Pons (tissue), 1 donor: Measurements from ENCODE around the gene SLC6A9.
A peak's percentile ranks its signal among the peaks of the same experiment; 100 is the strongest.

Experiments used
- DNase-seq: peaks from one replicate; pipeline ENCODE4 v3.0.0-alpha.2; 2016; ENCODE audit warnings: low spot score

Gene SLC6A9

DNA sequence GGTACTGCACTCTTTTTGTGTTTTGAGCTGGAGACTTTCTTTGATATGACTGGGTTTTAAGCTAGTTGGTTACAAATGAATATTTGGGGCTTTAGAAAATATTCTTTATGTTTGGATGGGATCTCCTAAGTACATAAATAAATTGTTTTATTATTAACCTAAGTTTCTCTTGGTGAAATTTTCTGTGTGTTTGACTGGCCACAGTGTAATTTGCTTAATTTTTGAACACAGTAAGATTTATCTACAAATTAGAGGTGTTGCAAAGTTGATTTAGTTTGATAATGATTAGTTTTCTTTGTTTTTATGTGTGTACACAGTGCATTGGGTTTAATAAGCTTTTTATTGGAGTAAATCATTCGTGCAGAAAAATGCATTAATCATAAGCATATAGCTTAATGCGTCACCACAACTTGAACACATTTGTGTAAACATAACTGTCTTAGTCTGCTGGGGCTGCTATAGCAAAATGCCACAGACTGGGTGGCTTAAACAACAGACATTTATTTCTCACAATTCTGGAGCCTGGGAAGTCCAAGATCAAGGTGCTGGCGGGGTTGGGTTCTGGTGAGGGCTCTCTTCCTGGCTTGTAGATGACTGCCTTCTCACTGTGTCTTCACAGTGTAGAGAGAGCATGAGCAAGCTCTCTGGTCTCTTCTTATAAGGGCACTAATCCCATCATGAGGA, 17.4 kb upstream of the SLC6A9 start:
- no peak for DNase-seq

DNA sequence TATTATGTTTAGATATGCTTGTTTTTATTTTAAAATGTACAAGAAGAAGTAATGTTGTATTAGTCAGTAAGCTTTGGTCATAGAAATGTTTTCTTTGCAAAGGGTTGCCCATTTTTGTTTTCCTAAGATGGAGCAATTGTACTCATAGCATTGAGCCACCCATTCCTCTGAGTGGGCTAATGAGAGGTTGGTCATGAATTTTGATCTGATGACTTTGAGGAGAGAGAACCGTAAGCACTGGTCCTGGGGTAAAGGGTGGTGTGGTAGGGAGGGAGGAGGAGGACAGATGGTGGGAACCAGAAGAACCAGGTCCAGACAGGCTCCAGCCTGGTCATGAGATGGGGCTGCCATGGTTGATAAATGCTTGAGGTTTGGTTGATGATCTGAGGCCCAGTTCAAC, 15.9 kb upstream of the SLC6A9 start:
- DNase-seq: no peak

DNA sequence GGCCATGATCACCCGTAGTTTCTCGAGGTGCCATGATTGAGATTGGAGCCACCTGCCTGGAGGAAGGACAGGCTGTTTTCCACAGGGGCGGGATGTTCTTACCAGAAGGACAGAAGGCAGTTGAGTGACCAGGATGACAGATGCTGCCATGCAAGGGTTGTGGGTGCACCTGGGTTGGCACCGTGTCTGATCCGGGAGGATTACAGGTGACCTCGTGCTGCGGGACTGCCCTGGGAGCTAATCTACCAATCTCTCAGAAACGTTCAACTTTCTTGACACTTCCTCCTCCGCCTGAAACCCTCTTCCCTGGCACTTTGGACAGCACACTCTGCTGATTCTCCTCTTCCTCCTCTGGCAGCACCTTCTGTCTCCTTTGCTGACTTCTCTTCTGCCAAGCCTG, 13.8 kb upstream of the SLC6A9 start:
- DNase-seq: no peak

DNA sequence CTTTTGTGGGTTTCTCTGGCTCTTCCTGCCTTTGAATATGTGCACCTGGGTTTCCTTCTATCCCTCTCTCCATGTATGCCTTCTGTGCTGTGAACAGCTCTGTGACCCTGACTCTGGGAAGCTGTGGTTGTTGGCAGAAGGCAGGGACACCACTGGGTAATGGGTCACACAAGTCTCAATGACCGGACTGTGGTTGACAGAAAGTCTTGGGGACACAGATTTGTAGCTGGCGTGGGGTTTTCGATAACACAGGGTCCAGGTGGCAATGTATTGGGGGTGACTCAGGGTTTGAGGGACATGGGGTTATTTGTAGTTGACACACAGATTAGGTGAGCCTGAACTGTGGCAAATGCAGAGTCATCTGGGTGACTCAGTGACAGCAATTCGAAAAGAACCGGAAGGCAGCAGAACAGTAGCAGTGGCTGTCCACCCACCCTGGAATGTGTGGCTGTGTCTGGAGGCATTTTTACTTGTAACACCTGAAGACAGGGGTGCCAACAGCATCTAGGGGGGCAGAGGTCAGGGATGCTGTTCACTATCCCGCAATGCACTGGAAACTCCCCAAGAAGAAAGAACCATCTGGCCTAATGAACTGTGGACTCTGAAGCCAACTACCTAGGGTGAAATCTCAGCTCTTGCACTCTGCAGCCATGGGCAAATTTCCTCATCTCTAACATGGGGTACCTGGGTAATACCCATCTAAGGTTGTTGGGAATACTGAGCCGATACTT, 13.0 kb upstream of the SLC6A9 start:
- no peak for DNase-seq

DNA sequence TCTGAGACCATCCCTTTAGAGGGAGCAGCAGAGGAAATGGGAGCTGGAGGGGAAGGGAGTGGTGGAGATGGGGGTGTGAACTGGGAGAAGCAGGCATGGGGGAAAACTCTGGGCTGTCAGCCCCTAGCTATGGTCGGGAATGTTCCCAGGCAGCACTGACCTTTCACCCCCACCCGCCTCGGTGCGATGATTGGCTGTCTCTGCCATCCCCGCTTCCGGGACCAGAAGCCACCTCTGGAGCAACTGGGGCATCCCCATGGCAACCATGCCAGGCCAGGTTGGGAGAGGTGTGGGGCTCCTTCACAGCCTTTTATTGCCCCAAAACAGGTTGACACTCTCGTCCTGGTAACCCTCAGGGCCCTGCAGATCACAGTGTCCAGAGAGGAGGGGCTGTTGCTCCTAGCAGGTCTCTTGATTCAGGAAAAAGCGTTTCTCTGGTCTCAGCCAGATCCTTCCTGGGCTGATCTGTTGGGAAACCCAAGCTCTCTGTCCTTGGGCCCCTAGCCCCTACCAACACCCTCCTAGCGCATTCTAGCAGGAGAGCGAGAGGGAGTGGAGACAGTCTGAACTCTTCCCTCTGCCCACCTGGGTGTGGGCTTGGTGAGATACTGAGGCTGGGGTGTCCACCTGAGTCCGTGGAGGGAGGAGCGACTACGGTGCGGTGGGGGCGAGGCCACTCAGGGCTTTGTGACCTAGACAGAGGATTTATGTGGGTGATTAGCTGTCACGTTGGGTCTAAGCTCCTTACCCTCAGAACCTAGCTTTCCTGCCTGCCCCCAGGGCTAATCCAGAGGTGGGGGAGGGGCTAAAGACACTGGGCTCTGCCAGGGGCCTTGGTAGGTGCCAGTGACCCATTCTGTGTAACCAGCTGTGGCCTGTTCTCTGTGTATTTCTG, 12.2 kb upstream of the SLC6A9 start:
- DNase-seq: no peak

DNA sequence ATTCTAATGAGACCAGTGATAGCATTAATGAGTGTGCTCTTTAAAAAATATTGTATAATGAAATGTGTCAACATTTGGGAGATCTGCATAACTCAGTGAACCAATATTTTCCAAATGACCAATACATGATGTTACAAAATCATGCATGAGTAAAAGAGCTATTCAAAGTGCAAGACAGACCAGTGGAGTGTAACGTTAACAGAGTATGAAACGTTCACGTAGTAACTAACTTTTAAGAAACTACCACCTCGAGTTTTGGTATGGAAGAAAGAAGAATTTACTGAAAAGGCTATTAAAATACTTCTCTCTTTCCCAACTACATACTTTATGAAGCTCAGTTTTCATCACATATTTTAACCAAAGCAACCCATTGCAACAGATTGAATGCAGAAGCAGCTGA, 9.6 kb upstream of the SLC6A9 start:
- no peak for DNase-seq

DNA sequence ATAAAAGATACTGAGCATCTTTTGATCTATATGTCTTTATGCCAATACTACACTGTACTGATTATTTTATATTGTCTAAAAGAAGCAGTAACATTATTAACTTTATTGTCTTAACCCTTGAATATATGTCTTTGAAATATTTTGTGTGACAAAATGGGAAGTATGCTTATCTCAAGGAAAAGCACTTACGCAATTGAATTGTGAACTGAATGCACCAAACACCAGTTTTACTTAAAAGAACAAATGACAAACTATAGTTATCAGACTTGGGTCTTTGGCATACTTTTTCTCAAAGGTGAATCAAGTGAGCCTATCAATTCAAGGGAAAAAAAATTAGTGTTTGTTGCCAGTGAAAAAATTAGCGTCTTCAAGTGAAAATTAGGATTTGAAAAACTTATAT, 9.2 kb upstream of the SLC6A9 start:
- DNase-seq: no peak

DNA sequence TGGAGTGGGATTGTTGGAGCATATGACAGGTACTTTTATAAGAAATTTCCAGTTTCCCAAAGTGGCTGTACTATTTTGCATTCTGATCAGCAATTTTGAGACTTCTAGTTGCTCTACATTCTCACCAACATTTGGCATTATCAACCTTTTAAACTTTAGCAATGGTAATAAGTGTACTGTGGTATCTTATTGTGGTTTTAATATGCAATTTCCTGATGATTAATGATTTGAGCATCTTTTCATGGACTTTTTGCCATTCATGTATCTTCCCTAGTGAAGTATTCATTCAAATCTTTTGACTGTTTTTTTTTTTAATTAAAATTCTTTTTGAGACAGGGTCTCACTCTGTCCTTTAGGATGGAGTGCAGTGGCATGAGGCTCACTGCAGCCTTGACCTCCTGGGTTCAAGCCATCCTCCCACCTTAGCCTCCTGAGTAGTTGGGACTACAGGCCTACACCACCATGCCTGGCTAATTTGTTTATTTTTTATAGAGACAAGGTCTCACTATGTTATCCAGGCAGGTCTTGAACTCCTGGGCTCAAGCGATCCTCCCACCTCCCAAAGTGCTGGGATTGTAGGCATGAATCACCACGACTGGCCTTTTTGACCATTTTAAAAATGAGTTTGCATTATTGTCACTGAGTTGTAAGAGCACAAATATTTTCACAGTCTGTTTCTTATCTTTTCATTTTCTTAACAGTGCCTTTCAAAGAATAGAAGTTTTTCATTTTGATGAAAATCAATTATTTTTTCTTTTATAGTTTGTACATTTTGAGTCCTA, 7.8 kb upstream of the SLC6A9 start:
- DNase-seq: no peak

DNA sequence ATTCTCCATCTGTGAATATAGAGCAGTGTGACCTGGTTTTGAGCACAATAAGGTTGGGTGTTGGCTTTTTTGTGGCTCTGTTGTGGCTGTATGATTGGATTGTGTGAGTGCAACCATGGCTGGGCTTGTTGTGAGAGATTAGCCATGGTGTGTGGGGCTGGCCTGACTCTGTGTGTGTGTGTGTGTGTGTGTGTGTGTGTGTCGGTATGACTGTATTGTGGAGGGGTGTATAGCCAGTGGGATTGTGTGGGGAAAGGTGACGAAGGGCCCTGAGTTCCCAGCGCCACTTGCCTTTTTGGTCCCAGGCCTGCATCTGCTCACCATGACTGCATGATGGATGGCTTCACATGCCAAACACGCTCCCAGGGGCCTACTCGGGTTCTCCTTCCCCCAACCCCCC, 5.9 kb upstream of the SLC6A9 start:
- no peak for DNase-seq

DNA sequence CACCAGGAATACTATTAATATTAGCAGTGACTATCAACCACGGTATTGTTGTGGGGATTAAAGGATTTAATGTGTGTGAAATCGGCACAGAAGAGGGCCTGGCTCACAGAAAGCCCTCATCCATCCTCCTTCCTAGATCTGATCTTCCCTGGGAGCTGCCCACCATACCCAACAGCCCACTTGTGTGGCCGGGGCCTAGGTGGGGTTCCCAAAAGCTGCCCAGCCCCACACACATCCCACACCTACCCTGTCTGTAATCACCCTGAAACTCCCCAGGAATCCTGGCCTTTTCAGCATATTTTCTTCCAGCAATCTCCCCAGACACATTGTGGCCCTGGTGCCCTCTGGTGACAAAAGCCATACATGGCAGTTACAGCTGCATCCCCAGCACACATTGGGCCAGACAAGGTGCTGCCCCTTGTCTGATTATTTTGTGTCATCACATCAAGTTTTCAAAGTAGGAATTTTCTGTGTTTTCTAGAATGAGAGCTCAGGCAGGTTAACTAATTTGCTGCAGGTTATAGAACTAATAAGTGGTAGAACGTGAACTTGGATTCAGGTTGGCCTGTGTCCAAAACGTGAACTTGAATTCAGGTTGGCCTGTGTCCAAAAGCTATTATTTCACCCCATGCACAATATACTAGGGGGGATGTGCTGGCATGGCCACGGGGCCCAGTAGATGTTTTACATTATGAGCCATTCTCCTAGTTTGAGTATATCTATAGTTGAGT, 5.3 kb upstream of the SLC6A9 start:
- peak; percentile 91 for DNase-seq

DNA sequence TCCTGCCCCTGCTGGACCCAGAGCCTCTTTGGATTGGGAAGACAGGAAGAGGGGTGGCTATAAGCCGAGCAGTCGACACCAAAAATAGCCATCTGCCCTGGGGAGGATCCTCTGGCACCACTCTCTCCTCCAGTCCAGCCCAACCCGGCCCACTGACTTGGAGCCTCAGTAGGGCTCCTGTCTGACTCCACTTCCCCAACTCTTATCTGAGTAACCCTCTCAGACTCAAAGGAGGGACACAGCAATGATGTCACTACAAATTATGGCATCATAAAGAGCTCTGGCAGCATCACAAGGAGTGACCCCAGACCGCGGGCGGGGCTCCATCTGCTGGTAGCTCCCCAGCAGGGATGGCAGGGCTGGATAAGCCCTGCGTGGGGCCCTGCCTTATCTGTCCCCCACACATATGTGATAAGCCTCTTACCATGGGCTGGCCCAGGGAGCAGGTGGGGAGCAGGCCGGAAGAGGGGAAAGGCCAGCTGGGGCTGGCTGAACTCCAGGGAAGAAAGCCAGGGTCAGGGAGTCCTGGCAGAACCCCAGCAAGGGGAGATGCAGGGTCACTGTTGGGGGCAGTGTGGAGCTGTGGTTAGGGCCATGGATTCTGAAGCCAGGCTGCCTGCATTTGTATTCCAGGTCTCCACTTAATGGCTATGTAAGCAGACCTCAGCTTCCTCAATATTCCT, 4.6 kb upstream of the SLC6A9 start:
- no peak for DNase-seq

DNA sequence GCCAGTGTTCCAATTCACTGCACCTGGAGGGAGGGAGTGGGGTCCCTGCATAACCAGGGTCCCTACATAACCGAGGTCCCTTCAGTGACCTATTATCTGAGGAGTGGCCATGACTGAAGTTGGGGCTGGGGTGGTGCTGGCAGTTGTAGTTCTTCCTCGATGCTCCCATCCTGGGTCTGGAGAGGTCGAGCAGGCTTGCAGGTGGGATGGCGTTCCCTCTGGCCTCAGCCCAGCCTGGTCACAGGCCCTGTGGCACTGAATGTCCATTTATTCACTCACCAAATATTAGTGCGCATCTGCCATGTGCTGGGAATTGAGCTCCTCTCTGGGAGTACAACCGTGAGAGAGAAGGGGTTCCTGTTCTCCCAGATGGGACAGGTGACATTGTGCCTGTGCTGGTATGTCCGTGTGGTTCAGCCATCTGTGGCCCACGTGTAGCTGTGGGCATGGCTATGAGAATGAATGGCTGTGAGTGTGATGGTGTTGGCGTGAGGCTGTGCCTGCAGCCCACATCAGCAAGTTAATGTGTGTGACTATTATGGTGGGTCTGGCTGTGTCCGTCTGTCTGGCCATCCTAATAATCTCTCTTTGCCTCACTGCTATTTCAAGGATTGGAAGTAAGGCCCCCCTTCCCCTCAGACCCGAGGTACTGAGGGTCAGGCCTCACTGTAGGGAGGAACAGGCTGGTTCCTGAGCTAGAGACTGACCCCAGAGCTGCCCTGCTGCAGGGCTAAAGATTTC, 3.9 kb upstream of the SLC6A9 start:
- peak; percentile 25 for DNase-seq

DNA sequence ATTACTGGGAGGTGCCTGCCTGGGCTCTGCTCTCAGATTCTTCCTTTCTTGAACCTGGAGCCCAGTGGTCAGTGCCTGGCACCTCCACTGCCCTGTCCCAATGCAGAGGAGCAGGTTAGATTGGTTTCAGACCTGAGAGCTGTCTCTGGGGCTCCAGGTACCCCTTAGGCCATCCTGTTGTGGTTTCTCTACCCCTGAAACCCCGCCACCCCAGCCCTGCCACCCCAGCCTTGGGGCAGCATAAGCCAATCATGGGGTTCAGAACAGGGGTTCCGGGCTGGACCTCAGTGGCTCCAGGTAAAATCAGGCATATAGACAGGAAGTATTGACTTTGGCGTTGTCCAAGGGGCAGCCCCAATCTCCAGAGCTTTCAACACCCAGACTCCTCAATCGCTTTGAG, 3.2 kb upstream of the SLC6A9 start:
- no peak for DNase-seq

DNA sequence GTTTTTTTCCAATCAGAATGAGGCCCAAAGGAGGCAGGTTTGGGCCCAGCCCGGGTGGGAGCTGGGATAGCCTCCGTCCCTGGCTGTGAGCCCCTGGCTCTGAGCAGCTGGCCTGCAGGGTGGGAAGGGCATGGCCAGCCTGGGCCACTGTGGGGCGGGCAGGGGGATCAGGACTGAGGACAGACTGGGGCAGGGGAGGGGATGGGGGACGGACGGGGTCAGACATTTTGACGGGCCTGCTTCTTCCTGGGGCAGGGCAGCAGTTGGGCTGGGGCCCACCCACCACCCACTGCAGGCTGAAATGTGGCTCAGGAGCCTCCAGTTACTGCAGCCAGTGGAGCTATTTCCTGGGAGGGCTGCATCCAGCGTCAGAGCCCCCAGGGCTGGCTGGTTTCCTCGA, 2.5 kb upstream of the SLC6A9 start:
- DNase-seq: no peak

DNA sequence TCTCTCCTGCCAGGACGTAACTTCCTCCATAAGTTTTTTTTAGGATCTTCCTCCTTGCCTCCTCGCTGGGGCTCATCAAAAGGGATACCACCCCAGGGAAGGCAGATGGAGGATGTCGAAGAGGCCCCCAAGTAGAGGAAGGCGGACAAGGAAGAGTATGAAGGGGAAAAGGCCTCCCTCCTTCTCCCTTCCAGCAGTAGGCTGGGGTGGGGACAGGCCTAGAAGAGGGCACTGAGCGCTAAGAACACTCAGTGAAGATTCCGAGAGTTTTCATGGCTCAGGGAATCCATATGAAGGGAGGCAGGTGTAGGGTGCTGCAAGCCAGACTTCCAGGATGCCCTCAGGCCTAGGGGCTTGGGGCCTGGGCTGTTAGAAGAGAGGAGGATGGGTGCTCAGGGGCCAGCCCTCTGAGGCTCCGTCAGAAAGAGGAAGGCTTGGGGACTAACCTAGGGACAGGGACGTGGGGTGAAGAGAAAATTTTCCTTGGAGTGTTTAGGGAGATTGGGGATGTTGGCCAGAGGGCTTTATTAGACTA, 1.8 kb upstream of the SLC6A9 start:
- no peak for DNase-seq

DNA sequence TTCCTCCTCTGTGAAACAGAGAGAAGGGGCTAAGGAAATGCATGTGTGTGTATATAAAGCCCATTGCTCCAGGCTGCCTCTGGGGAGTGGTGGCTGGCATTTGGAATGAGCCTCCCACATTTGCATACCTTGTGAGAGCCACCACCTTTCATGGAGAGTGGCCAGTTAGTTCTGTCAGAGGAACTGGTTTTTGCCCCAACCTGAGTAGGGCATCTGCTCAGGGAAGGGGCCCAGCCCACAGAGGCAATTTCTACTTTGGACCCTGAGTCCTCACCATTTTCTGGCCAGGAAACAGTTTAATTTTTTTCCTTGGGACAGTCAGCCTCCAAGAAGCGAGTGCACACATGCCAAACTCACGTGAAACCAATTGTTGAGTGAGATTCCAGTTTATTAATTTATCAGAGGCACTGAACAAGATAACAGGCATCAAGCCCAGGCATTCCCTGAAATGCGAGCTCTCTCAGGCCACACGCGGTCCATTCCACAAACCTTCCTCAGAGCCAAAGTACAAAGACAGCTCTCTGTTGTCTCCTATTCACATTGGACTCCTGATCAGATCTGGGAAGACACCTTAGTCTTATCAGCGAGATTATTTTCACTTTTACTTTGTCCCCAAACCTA, 1.0 kb upstream of the SLC6A9 start:
- DNase-seq: no peak

DNA sequence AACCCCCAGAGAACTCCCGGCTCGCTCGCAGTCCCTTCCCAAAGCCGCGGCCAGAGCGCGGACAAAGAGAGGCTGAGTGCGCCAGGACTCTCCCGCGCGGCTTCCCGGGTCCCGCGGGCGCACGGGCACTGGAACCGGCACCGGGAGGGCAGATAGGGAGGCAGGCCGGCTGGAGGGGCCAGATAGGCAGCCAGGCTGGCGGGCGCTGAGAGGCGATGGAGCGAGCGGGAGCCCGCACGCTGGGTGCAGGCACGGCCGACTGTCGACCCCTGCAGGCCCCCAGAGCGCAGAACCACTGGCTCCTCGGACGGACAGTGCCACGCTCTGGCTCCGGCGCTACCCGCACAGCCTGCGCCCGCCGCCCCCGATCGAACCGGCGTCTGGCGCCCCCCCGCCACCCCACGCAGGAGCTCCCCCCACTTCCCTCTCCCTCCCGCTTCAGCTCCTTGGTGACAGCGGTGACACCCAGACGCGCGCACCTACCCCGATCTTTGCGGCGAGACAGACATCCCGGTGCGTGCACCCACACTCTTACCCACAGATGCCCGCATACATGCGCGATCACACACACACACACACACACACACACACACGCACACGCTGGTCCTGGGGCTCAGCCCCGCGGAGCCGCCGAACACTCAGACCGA, 534 bp downstream of the SLC6A9 start:
- DNase-seq: peak; percentile 53

DNA sequence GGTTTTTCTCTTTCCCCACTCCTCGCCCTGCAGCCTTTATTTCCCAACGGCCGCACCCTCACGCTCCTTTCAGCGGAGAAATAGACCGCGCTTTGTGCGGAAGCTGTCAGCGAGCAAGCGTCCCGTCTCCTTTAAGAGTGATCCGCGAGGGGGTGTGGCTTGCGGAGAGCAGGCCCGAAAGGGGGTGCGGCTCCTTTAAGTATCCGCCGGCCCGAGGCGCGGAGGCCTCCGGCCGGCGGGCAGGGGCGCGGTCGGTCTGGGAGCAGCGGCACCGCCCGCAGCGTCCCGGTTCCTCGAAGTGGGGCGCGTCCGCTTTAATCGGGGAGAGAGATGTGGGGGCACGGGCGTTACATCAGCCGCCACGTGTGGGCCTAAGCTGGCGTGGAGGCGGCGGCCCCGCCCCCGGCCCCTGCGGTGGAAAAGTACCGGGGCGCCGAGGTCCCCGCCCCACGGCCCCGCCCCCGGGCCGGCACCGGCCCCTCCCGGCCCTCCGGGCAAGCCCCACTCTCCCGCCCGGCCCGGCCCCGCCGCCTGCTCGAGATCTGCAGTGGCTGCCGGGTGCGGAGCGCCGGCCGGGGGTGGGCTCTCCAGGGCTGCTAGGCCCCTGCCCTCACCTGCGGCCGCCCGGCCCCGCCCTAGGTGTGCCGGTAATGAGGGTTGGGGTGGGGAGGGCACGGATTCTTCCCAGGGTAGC, 1.2 kb downstream of the SLC6A9 start:
- peak; percentile 92 for DNase-seq
